HG02798 (cell line): ENCODE results near the gene PRICKLE3.

Source experiments
- ATAC-seq: cut with Tn5 transposase; IDR thresholded peaks from one replicate; pipeline ENCODE4 v1.9.1; 2021; ENCODE audit warnings: mild to moderate bottlenecking; ENCODE audit not compliant: unreplicated experiment, poor library complexity

PRICKLE3 gene

DNA sequence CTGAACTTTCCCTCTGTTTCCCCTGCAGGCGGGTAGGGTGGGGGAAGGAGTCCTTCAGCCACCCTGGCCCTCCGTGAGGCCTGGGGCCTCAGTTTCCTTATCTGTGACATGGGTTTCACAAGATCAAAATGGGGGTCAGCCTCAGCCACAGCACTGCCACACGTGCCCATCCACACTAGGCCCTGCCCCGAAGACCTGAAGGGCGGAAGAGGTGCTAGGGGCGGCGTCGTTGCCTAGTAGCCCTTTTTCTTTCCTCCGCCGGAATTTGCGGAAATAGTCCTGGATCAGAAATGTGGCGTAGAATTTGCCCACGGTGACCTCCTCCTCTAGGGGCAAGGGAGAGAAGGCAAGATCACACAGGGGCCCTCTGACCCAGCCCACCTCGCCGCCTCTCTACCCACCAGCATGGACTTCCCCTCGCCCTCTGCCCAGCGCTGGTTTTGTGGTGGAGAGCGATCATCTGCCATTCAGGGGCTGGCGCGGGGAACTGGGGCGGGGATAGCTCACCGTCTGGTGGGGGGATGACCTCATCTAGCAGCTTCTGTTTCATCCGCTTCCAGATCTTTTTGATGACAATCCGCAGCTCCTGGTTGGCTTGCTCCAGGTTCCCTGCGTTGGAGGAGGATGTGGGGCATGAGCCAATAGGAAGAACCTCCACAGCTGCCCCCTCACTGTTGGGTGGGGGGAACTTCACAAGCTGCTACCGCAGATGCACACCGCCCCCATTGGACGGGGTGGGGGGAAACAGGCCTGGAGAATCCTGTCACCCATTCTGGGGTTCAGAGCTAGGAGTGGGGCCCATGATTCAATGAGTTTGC is 23.5 kb upstream of the PRICKLE3 start:
- no peak for ATAC-seq

DNA sequence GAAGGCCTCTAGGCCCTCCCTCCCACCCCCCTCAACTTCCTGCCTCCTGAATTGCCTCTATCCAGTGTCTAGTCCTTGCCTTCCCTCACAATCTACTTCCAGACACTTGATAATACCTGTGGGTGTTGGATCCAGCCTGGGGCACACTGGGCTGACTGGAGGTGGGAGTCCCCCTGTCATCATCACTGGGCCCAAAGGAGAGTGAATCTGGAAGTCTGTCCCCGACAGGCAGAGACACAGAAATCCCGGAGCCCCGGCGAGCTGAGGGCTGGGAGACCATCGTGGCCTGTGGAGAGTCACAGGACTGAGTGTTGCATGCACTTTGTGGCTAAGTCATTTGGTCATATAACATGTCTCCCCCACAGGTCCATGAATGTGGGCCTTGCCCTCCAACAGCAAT is 22.2 kb upstream of the PRICKLE3 start:
- no peak for ATAC-seq

- ATAC-seq: no peak
These were observed 20.4 kb upstream of the PRICKLE3 start for GRCh38 chrX:49206543-49206942.

GRCh38 chrX:49205443-49205842 is 19.3 kb upstream of the PRICKLE3 start:
- ATAC-seq: no peak

DNA sequence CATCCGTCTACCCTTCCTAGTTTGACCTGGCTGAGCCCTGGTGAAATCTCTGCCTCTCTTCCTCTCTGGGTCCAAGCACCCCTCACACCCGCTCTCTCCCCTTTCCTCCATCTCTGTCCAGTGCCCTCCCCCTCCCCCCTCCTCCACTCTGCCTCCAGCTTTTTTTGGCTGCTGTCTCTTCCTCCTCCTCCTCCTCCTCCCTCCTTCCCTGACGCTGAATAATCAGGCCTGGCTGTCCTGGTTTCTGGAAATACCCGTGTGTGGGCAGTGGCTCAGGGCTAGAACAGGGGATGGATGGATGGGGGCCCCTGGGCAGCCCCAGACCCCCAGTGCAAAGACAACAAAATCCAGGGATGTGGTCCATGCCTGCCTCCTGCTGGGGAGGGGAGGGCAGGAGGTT is 18.5 kb upstream of the PRICKLE3 start:
- ATAC-seq: no peak

DNA sequence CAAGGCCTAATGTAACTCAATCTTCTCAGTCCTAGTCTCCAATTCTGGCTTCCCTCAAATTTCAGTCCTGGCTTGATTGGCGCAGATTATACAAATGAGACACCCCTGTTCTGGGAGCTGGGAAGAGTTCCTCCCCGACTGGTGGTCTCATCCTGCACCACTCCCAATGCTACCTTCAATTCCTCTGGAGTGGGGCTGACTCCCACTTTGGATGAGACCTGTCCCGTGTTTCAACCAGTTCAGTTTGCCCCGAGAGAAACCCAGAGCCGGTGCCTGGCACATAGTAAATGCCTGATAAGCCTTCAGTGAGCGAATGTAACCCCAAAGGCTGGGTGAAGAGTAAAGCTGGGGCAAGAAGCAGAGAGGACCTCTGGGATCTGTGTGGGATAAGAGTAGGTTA is 17.8 kb upstream of the PRICKLE3 start:
- ATAC-seq: no peak

GRCh38 chrX:49203536-49203935 is 17.4 kb upstream of the PRICKLE3 start:
- ATAC-seq: no peak

DNA sequence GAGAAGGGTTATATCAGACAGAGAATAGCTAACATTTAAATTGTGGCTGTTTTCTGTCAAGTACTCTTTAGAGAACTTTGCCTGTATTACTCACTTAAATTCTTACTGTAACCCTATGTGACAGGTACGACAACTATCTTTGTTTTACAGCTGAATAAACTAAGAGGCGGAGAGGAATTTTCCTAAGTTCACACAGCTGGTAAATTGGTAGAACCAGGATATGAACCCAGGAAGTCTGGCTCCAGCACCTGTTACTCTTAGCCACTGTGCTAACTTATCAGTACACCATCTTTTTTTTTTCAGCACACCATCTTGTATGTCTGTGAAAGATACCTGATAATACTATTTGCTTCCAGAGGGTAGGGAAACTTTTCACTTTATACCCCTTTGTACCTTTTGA is 15.8 kb upstream of the PRICKLE3 start:
- ATAC-seq: no peak

DNA sequence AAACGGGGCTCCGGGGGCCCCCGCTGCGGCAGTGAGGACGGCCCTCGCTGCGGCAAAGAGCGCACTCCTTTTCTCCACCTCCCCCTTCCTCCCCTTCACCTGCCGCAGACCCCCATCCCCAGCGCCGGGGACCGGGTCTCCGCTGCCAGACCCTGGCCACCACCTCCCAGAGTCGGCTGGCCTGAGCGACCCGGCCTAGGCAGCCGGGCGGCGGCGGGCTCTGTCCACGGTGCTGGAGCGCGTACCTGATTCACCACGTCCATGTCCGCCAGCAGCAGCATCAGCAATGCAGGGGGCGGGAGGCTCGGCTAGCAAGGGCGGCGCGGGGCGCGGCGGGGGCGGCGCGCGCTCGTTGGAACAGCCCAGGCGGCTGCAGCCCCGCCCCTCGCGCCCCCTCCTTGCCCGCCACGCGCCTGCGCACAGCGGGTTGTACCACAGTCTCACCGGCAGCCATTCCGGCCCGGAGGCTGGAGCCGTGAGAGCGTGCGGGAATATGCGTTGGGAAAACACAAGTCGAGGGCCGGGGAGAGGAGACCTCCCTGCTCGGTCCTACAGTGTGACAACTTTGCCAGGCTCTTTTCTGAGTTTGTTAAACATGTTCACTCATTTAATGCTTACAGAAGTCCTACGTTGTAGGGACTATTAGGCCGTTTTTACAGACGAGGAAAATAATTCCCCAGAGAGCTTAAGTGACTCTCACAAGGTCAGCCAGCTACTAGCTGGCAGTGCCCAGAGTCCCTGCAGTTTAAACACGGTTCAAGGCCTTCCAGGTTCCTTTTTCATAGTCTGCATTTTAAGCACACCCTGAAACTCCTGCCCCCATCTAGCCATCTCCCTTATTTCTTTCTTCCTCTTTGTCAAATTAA is 14.0 kb upstream of the PRICKLE3 start, which contains the start of gene SYP:
SYP (minus strand) TSS at position 288 of the 866 bp plus-strand sequence; CDS start at position 281, 7 bp downstream.
- ATAC-seq: peak; percentile 96

DNA sequence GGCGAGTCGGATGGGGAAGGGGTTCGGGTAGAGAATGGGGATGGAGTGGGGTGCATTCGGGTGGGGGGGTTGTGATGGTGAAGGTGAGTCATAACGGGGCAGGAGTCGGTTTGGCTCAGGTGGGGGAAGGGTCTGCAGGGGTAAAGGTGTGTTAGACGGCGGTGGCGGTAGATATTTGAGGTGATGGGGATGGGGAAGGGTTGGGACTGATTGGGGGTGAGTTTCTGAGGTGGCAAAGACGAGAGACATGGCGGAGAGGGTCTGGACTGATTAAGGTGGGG is 13.1 kb upstream of the PRICKLE3 start:
- no peak for ATAC-seq

- no peak for ATAC-seq
These were observed 12.6 kb upstream of the PRICKLE3 start for GRCh38 chrX:49198540-49199314.

GRCh38 chrX:49197543-49198087 is 11.4 kb upstream of the PRICKLE3 start:
- no peak for ATAC-seq

- no peak for ATAC-seq
These were observed 7.4 kb upstream of the PRICKLE3 start for GRCh38 chrX:49193542-49193964.

GRCh38 chrX:49192722-49193328 is 6.7 kb upstream of the PRICKLE3 start:
- ATAC-seq: no peak

DNA sequence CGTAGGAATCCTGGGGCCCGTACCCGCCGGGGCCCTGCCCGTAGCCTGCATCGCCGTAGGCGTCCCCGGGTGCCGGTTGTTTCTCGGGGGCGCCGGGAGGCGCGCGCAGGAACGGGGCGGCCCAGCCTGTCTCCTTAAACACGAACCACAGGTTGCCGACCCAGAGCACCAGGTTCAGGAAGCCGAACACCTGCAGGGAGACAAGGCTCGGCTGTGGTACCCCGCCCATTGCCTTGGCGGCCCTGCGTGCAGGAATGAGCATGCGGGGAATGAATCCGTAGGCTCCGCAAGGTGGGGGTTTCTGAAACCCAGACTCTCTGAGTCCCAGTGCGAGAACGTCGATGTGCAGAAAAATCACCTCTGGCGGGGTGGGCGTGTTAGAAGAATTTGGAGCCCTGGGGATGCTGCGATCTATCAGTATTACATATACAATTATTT is 5.4 kb upstream of the PRICKLE3 start:
- ATAC-seq: no peak

- ATAC-seq: peak; percentile 91
These were observed 4.8 kb upstream of the PRICKLE3 start for GRCh38 chrX:49190821-49191573.

DNA sequence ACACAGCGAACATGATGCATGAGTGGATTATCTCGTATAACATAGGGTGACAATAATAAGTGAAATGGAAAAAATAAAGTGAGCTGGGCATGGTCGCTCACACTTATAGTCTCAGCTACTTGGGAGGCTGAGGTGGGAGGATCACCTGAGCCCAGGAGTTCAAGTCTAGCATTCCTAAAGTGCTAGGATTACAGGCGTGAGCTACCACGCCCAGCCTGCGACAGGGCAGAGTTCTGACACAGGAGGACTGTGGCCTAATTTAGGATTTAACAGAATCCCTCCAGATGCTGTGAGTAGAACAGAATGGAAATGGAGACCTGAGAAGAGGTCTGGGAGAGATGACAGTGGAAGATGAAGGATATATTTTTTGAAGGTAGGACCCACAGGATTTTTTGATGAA is 3.4 kb upstream of the PRICKLE3 start:
- no peak for ATAC-seq

- no peak for ATAC-seq
These were observed 2.4 kb upstream of the PRICKLE3 start for GRCh38 chrX:49188468-49189076.

DNA sequence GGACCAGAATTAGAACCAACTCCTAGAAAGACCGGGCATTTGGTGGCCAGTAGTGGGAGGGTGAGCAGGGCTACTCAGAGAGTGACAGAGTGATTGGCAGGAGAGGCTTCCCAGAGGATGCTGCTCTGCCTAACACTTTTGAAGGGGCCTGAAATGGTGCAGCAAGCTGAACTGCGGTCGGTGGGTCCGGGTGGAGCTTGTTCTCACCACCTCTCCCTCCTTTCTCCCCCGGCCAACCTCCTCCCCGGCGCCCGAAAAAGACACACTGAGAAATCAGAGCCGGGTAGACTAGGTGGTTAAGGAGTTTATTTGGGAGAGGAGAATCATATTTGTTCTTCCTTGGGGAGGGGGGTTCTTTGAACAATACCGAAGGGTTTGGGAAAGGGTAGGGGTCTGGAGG is 1.4 kb upstream of the PRICKLE3 start:
- no peak for ATAC-seq
